HEK293 (cell line): ENCODE results near the gene TLE6.

ENCODE experiments used
- MYNN ChIP-seq: fragments of 450-650 bp; formaldehyde crosslinking; IDR thresholded peaks from 2 replicates; pipeline ENCODE4 v1.5.1; 2016; ENCODE audit warnings: missing biosample characterization, missing genetic modification characterization, borderline replicate concordance
- REST ChIP-seq: fragments of 450-650 bp; formaldehyde crosslinking; IDR thresholded peaks from 2 replicates; pipeline ENCODE4 v1.5.1; 2016; ENCODE audit warnings: missing biosample characterization, missing genetic modification characterization
- TRIM28 ChIP-seq: IDR thresholded peaks from 2 replicates; pipeline ENCODE4 v1.6.1; 2011; ENCODE audit warnings: low read length, control low read depth, borderline replicate concordance
- ZNF292 ChIP-seq: fragments of 450-650 bp; formaldehyde crosslinking; IDR thresholded peaks from 2 replicates; pipeline ENCODE4 v1.5.1; 2016; ENCODE audit warnings: low read depth, missing biosample characterization, missing genetic modification characterization, borderline replicate concordance
- ZNF350 ChIP-seq: fragments of 450-650 bp; formaldehyde crosslinking; IDR thresholded peaks from 2 replicates; pipeline ENCODE4 v1.5.0; 2017; ENCODE audit warnings: missing biosample characterization, mild to moderate bottlenecking, missing genetic modification characterization
- ZNF426 ChIP-seq: fragments of 450-650 bp; formaldehyde crosslinking; IDR thresholded peaks from 2 replicates; pipeline ENCODE4 v1.5.1; 2017; ENCODE audit warnings: missing biosample characterization, missing genetic modification characterization, mild to moderate bottlenecking, inconsistent platforms, moderate library complexity
- ZNF488 ChIP-seq: fragments of 450-650 bp; formaldehyde crosslinking; IDR thresholded peaks from 2 replicates; pipeline ENCODE4 v1.5.1; 2016; ENCODE audit warnings: missing biosample characterization, missing genetic modification characterization
- ZNF571 ChIP-seq: fragments of 450-650 bp; formaldehyde crosslinking; IDR thresholded peaks from 2 replicates; pipeline ENCODE4 v1.5.0; 2017; ENCODE audit warnings: missing biosample characterization, missing genetic modification characterization
- TF ChIP-seq, protein P1 (sequence below): fragments of 450-650 bp; formaldehyde crosslinking; IDR thresholded peaks from 2 replicates; pipeline ENCODE4 v1.5.1; 2016; ENCODE audit warnings: missing biosample characterization, missing genetic modification characterization

DNA sequence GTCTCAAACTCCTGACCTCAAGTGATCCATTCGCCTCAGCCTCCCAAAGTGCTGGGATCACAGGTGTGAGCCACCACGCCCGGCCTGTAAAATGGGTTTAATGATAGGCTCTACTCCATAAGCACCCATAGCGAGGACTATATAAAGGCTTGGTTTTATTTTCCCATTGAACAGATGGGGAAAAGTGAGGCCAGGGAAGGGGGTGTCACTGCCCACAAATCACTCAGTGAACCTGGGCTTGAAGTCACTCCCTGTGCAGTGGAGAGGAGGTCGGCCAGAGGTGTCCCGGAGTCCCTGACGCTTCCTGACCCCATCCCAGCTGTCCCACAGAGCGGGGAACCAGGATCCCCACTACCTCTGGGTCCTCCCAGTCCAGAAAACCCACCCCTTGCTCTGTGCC is 36.8 kb downstream of the TLE6 start:
- TF ChIP-seq REST (tag by site-specific recombination) (no peak), ZNF292 (no peak), ZNF426 (tag by site-specific recombination) (no peak), TRIM28 (no peak), ZNF571 (tag by site-specific recombination) (no peak), ZNF488 (tag by site-specific recombination) (no peak), MYNN (no peak), ZNF350 (no peak)
- TF ChIP-seq, protein P1, sequence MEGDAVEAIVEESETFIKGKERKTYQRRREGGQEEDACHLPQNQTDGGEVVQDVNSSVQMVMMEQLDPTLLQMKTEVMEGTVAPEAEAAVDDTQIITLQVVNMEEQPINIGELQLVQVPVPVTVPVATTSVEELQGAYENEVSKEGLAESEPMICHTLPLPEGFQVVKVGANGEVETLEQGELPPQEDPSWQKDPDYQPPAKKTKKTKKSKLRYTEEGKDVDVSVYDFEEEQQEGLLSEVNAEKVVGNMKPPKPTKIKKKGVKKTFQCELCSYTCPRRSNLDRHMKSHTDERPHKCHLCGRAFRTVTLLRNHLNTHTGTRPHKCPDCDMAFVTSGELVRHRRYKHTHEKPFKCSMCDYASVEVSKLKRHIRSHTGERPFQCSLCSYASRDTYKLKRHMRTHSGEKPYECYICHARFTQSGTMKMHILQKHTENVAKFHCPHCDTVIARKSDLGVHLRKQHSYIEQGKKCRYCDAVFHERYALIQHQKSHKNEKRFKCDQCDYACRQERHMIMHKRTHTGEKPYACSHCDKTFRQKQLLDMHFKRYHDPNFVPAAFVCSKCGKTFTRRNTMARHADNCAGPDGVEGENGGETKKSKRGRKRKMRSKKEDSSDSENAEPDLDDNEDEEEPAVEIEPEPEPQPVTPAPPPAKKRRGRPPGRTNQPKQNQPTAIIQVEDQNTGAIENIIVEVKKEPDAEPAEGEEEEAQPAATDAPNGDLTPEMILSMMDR (tag by site-specific recombination), result no peak
